ENCODE measurements around the gene MTA1. TPM values are rescaled to one million over a fixed set of nuclear protein-coding genes. Genes with fewer than 3 reads are reported as not detected.

MTA1 gene
- total and polyA plus RNA-seq, 11 donors, result 71.8 to 191 (median 109) TPM

DNA sequence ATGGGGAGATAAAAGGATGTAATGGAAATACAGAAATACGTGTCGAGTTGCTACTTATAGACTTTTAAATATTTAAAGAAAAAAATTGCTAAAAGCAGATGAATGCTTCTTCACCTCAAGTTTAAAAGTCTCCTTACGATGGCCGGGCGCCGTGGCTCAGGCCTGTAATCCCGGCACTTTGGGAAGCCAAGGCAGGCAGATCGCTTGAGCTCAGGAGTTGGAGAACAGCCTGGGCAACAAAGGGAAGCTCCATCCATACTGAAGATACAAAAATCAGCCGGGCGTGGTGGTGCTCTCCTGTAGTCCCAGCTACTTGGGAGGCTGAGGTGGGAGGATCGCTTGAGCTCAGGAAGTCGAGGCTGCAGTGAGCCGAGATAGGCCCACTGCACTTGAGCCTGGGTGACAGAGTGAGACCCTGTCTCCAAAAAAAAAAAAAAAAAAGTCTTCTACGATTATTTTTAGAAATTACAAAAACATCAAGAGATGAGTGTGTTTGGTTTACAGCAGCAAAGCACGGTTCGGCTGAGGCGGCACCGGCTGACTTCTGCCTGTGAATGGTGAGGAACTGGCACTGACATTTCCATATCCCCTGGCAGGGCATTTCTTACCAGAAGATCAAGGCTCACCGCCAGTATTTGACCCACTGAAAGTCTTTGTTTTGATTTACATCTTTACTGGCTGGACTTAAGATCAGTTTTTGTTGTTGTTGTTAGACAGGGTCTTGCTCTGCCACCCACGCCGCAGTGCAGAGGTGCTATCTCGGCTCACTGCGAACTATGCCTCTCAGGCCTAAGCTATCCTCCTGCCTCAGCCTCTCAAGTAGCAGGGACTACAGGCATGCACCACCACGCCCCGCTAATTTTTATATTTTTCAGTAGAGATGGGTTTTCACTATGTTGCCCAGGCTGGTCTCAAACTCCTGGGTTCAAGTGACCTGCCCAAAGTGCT lies 3.9 kb upstream of the MTA1 start:
- Histone ChIP-seq H3K36me3 (no peaks in the 10 kb centered on the region), H3K4me1 (peaks cover 0 to 50% (median 27%) of the 10 kb centered on the region in 12 donors), H3K9me3 (no peaks in the 10 kb centered on the region), H3K27ac (peak overlapping the region in 11 of 12 donors; percentile 66 to 87 (median 80)), H3K4me3 (peak overlapping the region in 10 of 12 donors; percentile 30 to 69 (median 60)), H3K27me3 (peaks cover 0 to 25% (median 0%) of the 10 kb centered on the region in 9 donors)
- DNase-seq (peak in 1 of 5 donors; percentile 23), ATAC-seq (no peak)
- WGBS, 4 donors, result 86 to 88% (median 87%) methylated on average over 25 of the region's 25 CpGs
- TF ChIP-seq CTCF (IDR thresholded peaks at IDR 0.05), result no peak
- intact Hi-C loops (cut with DNase I), result loop anchor here in 2 of 10 donors (2.0 to 10.0 kb wide), 2 partner anchors 17 to 69 kb away; partner anchors contain the start of genes CRIP1 (in 1 of the 2) and TEX22 (in 1 of the 2)

- DNase-seq, result no peak
- Histone ChIP-seq H3K4me3 (no peak overlapping the region), H3K27ac (no peak overlapping the region), H3K36me3 (no peaks in the 10 kb centered on the region), H3K9me3 (no peaks in the 10 kb centered on the region), H3K4me1 (peaks cover 2 to 50% (median 29%) of the 10 kb centered on the region in 12 donors), H3K27me3 (peaks cover 0 to 18% (median 0%) of the 10 kb centered on the region in 9 donors)
- intact Hi-C loops (cut with DNase I), result loop anchor here in 1 of 10 donors (10.0 kb wide), 1 partner anchor 68 kb away; the partner anchor contains the start of gene CRIP1
- WGBS, 4 donors, result 95 to 97% (median 96%) methylated on average over 11 of the region's 11 CpGs
- TF ChIP-seq POLR2A (IDR thresholded peaks at IDR 0.05), result no peak
- no peak for TF ChIP-seq CTCF (IDR thresholded peaks at IDR 0.05)
- ATAC-seq, result no peak
Measured at GRCh38 chr14:105416671-105417070, 3.0 kb upstream of the MTA1 start.

DNA sequence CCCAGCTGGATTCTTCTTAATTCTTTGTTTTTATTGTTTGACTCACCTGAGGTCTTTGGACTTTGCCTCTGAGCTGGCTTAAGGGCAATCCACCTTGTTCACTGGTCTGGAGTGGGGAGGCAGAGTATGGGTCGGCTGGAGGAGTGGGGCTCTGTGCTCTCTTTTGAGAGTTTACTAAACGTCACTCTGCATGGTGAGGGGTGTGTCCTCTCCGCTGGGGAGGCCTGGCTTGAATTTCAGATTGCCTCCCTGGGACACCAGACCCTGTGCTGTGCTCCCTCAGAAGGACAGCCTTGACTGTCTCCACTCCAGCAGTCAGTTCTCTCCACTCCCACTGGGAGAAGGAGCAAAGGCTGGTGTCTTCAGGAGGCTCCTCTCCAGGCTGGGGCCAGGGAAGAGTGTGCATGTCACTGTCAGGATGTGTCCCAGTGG lies 1.9 kb upstream of the MTA1 start:
- ATAC-seq (no peak), DNase-seq (peak in 1 of 5 donors; percentile 19)
- no peak for TF ChIP-seq CTCF (IDR thresholded peaks at IDR 0.05)
- TF ChIP-seq POLR2A (IDR thresholded peaks at IDR 0.05), result no peak
- 92 to 96% (median 94%) methylated on average over 2 to 3 of the region's 3 CpGs for WGBS, 4 donors
- Histone ChIP-seq H3K4me1 (peaks cover 2 to 54% (median 37%) of the 10 kb centered on the region in 12 donors), H3K9me3 (no peaks in the 10 kb centered on the region), H3K27ac (no peak overlapping the region), H3K27me3 (peaks cover 0 to 9% (median 0%) of the 10 kb centered on the region in 9 donors), H3K36me3 (no peaks in the 10 kb centered on the region), H3K4me3 (no peak overlapping the region)
- intact Hi-C loops (cut with DNase I), result loop anchor here in 1 of 10 donors (10.0 kb wide), 1 partner anchor 67 kb away; the partner anchor contains the start of gene CRIP1

All from heart left ventricle (tissue), 16 donors.